HepG2 (cell line): Measurements from ENCODE around the gene ZNF32. TPM values are rescaled to one million over a fixed set of nuclear protein-coding genes. Genes with fewer than 3 reads are reported as not detected.

Experiments used
- ATAC-seq: fragments of 200-7000 bp; cut with Tn5 transposase; 3 replicates; pipeline ENCODE4 v1.9.1; 2020; ENCODE audit warnings: mild to moderate bottlenecking, moderate library complexity
- BruUV-seq: library from RNA; stranded (reverse); fragments of 400-500 nt; replicated peaks from 2 replicates; lab custom pipeline; 2021; lab: Mats Ljungman, UMichigan
- CTCF ChIA-PET: fragments of 300-600 bp; formaldehyde crosslinking; extraction: SDS; loops from one replicate; lab custom pipeline; 2021; ENCODE audit warnings: low total read pairs, inconsistent platforms, low intra/inter-chr PET ratio; lab: Yijun Ruan, JAX
- POLR2A ChIA-PET: fragments of 350-600 bp; sonication (Branson Sonifier 250); formaldehyde crosslinking; loops from one replicate; lab custom pipeline; 2020; ENCODE audit warnings: antibody characterized with exemption, inconsistent platforms; lab: Yijun Ruan, JAX
- DNase-seq: peaks from one replicate; pipeline ENCODE4 v3.0.0-alpha.2; 2015; ENCODE audit warnings: low spot score
- FAIRE-seq: peaks from 3 replicates; lab custom pipeline; 2011; peaks lifted over from hg19 to GRCh38; lab: Jason Lieb, UNC
- H2AFZ ChIP-seq: one replicate; pipeline ENCODE4 v1.6.1; 2011; ENCODE audit warnings: low read length, inconsistent platforms
- H3K27ac ChIP-seq: fragments of 300-600 bp; 3 replicates; pipeline ENCODE4 v1.8.0; 2011; ENCODE audit warnings: mixed run types, mild to moderate bottlenecking, mixed read lengths, low read length, inconsistent platforms; ENCODE audit not compliant: insufficient read depth; ENCODE audit errors: extremely low read length
- H3K27me3 ChIP-seq, 2 experiments: fragments of 200-600 bp in 1 of 2; 2 replicates in 1 of 2; 3 replicates in 1 of 2; pipeline versions ENCODE4 v1.6.0 to v1.8.0; 2011; ENCODE audit warnings: low read length in 2 of 2, mild to moderate bottlenecking in 2 of 2, moderate library complexity in 2 of 2, inconsistent platforms in 1 of 2; ENCODE audit not compliant: insufficient read depth in 2 of 2, control insufficient read depth in 1 of 2
- H3K36me3 ChIP-seq, 2 experiments: fragments of 200-600 bp in 1 of 2; replicated peaks in 1 of 2; 2 replicates in 1 of 2; 3 replicates in 1 of 2; pipeline versions ENCODE4 v1.5.1 to v1.8.0; 2011; ENCODE audit warnings: low read length in 2 of 2, inconsistent platforms in 1 of 2; ENCODE audit not compliant: insufficient read depth in 2 of 2, control insufficient read depth in 1 of 2
- H3K4me1 ChIP-seq: 2 replicates; pipeline ENCODE4 v1.5.1; 2012; ENCODE audit warnings: low read length, inconsistent platforms; ENCODE audit not compliant: insufficient read depth
- H3K4me2 ChIP-seq: 2 replicates; pipeline ENCODE4 v1.6.0; 2011; ENCODE audit warnings: low read depth, low read length, inconsistent platforms
- H3K4me3 ChIP-seq, 3 experiments: fragments of 200-600 bp in 1 of 3; sonication (generic), shearing (Covaris generic) in 1 of 3; replicated peaks in 1 of 3; 2 replicates each; pipeline ENCODE4 v1.5.1; 2011 to 2016; ENCODE audit warnings: low read length in 3 of 3, inconsistent platforms in 2 of 3, low read depth in 2 of 3, mild to moderate bottlenecking in 2 of 3, control low read depth in 1 of 3, mixed read lengths in 1 of 3; ENCODE audit not compliant: insufficient read depth in 1 of 3
- H3K79me2 ChIP-seq: one replicate; pipeline ENCODE4 v1.6.1; 2011; ENCODE audit warnings: low read length, inconsistent platforms; ENCODE audit not compliant: insufficient read depth
- H3K9ac ChIP-seq: 2 replicates; pipeline ENCODE4 v1.6.0; 2011; ENCODE audit warnings: mild to moderate bottlenecking, low read depth, low read length, inconsistent platforms; ENCODE audit not compliant: insufficient read depth
- H3K9me3 ChIP-seq: 2 replicates; pipeline ENCODE4 v1.5.1; 2012; ENCODE audit warnings: mild to moderate bottlenecking, low read length
- H4K20me1 ChIP-seq: 2 replicates; pipeline ENCODE4 v1.6.0; 2011; ENCODE audit warnings: inconsistent platforms, mild to moderate bottlenecking, low read length, moderate library complexity; ENCODE audit not compliant: insufficient read depth
- CEBPB ChIP-seq: IDR thresholded peaks from 2 replicates; pipeline ENCODE4 v1.6.1; 2011; ENCODE audit warnings: low read depth, low read length, improper control_type of control experiment, borderline replicate concordance
- CENPT ChIP-seq: sonication (generic); formaldehyde crosslinking; IDR thresholded peaks from 2 replicates; pipeline ENCODE4 v1.8.0; 2022; ENCODE audit warnings: low read depth, mild to moderate bottlenecking, moderate library complexity, missing genetic modification reagents
- FOXK2 ChIP-seq: fragments of 450-650 bp; IDR thresholded peaks from 2 replicates; pipeline ENCODE4 v1.6.1; 2016
- HHEX ChIP-seq: IDR thresholded peaks from 2 replicates; pipeline ENCODE4 v1.6.1; 2016; ENCODE audit warnings: control low read depth
- HMGA1 ChIP-seq: sonication (generic); formaldehyde crosslinking; conservative IDR thresholded peaks from 2 replicates; pipeline ENCODE4 v1.4.0; 2020; ENCODE audit warnings: missing genetic modification reagents
- NKX3-1 ChIP-seq: sonication (generic); formaldehyde crosslinking; IDR thresholded peaks from 2 replicates; pipeline ENCODE4 v1.5.0; 2020; ENCODE audit warnings: missing genetic modification reagents
- PAWR ChIP-seq: sonication (generic); formaldehyde crosslinking; IDR thresholded peaks from 2 replicates; pipeline ENCODE4 v1.4.0; 2020; ENCODE audit warnings: missing genetic modification reagents, mild to moderate bottlenecking, borderline replicate concordance
- POLR2A ChIP-seq, 2 experiments: IDR thresholded peaks; 2 replicates each; pipeline ENCODE4 v1.6.1; 2011; ENCODE audit warnings: low read depth in 2 of 2, low read length in 2 of 2, mild to moderate bottlenecking in 1 of 2, moderate library complexity in 1 of 2; ENCODE audit not compliant: insufficient read depth in 1 of 2
- PPARG ChIP-seq: conservative IDR thresholded peaks from 2 replicates; pipeline ENCODE4 v1.6.1; 2016; ENCODE audit warnings: missing biosample characterization, missing genetic modification reagents
- SMAD3 ChIP-seq: sonication (generic); formaldehyde crosslinking; IDR thresholded peaks from 2 replicates; pipeline ENCODE4 v1.4.0; 2020; ENCODE audit warnings: missing genetic modification reagents
- SNAPC2 ChIP-seq: sonication (generic); formaldehyde crosslinking; IDR thresholded peaks from 2 replicates; pipeline ENCODE4 v1.8.1; 2022; ENCODE audit warnings: mild to moderate bottlenecking, missing genetic modification reagents
- TOPORS ChIP-seq: sonication (generic); formaldehyde crosslinking; IDR thresholded peaks from 2 replicates; pipeline ENCODE4 v1.8.0; 2023; ENCODE audit warnings: mild to moderate bottlenecking, missing genetic modification reagents
- ZNF136 ChIP-seq: sonication (generic); formaldehyde crosslinking; IDR thresholded peaks from 2 replicates; pipeline ENCODE4 v1.8.1; 2022; ENCODE audit warnings: low read depth, mild to moderate bottlenecking, moderate library complexity, missing genetic modification reagents
- ZNF333 ChIP-seq: sonication (generic); formaldehyde crosslinking; IDR thresholded peaks from 2 replicates; pipeline ENCODE4 v1.4.0; 2020; ENCODE audit warnings: mild to moderate bottlenecking, missing genetic modification reagents, borderline replicate concordance
- ZNF558 ChIP-seq: sonication (generic); formaldehyde crosslinking; IDR thresholded peaks from 2 replicates; pipeline ENCODE4 v1.9.0; 2022; ENCODE audit warnings: mild to moderate bottlenecking, missing genetic modification reagents, borderline replicate concordance
- ZNF577 ChIP-seq: sonication (generic); formaldehyde crosslinking; IDR thresholded peaks from 2 replicates; pipeline ENCODE4 v1.4.0; 2020; ENCODE audit warnings: mild to moderate bottlenecking, low read depth, missing genetic modification reagents, borderline replicate concordance
- WGBS: methylation state at CpG from one replicate; pipeline ENCODE4 v1.1.6; 2017; ENCODE audit warnings: low lambda C conversion rate; 5-methylcytosine and 5-hydroxymethylcytosine counted together
- in situ Hi-C: cut with HindIII; loops from 2 replicates; pipeline ENCODE4 v1.10.0; 2017; ENCODE audit warnings: low pct_unique_long_range_greater_than_20kb; ENCODE audit not compliant: extremely low pct_ligation_motif_present
- intact Hi-C: fragments of 100-400 bp; cut with micrococcal nuclease; formaldehyde crosslinking; loops from one replicate; pipeline ENCODE4 v1.10.0; 2022; ENCODE audit not compliant: unreplicated experiment
- polyA plus RNA-seq, 8 experiments: library from polyadenylated mRNA; depleted of rRNA in 3 of 8; stranded (reverse) in 7 of 8; unstranded in 1 of 8; fragments of >200 nt; fragmentation: Illumina TruSeq in 4 of 8; extraction: Trizol in 4 of 8; gene quantifications; 2 replicates each; pipeline versions ENCODE4 v1.2.1 to v1.2.3, GENCODE V29; 2011 to 2016; ENCODE audit warnings: low read depth in 4 of 8, missing spikeins in 1 of 8, mixed read lengths in 1 of 8; ENCODE audit not compliant: insufficient read depth in 1 of 8
- total RNA-seq, 5 experiments: library from RNA; depleted of rRNA; stranded (reverse); fragments of >200 nt; fragmentation: Illumina TruSeq; extraction: Trizol; gene quantifications; 2 replicates each; pipeline ENCODE4 v1.2.3, GENCODE V29; 2016; ENCODE audit warnings: low read depth in 1 of 5
- TF ChIP-seq, protein P1 (sequence below): sonication (generic); formaldehyde crosslinking; IDR thresholded peaks from 2 replicates; pipeline ENCODE4 v1.5.0; 2020; ENCODE audit warnings: missing genetic modification reagents, mild to moderate bottlenecking, borderline replicate concordance

ZNF32 gene
- total and polyA plus RNA-seq, 2 of the 13 experiments (the other 11 are each of a cell fraction or from before 2014, with no cell fraction given) = 12.5 to 16.9 TPM

- ATAC-seq (no peak), DNase-seq (no peak), FAIRE-seq (no peak)
- ChIA-PET CTCF (no interaction called here), POLR2A (no interaction called here)
- H3K27me3 ChIP-seq = no peaks in the 10 kb centered on the region; a peak in 1 of 5 replicates
- no peak for TF ChIP-seq PPARG (CRISPR knock-in tag)
- TF ChIP-seq POLR2A (IDR thresholded peaks at IDR 0.05; ENCODE audit: insufficient read depth in 1 of 2, low read depth in 2 of 2, low read length in 2 of 2) = no peak
- no peak for TF ChIP-seq TOPORS (CRISPR knock-in tag)
- no peak for TF ChIP-seq SNAPC2
- no peak for TF ChIP-seq HMGA1 (CRISPR knock-in tag)
- TF ChIP-seq NKX3-1 (CRISPR knock-in tag) = no peak
- no peak for TF ChIP-seq FOXK2
- TF ChIP-seq SMAD3 = no peak
- TF ChIP-seq ZNF558 (CRISPR knock-in tag) = no peak
- TF ChIP-seq ZNF333 (CRISPR knock-in tag) = no peak
- TF ChIP-seq HHEX = no peak
- TF ChIP-seq CEBPB = no peak
- no peak for TF ChIP-seq ZNF577 (CRISPR knock-in tag)
- no peak for TF ChIP-seq PAWR (CRISPR knock-in tag)
- TF ChIP-seq ZNF136 = no peak
- TF ChIP-seq, protein P1, sequence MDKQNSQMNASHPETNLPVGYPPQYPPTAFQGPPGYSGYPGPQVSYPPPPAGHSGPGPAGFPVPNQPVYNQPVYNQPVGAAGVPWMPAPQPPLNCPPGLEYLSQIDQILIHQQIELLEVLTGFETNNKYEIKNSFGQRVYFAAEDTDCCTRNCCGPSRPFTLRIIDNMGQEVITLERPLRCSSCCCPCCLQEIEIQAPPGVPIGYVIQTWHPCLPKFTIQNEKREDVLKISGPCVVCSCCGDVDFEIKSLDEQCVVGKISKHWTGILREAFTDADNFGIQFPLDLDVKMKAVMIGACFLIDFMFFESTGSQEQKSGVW (CRISPR knock-in tag) = no peak
- no peak for TF ChIP-seq CENPT
- no peaks in the 10 kb centered on the region for H3K9me3 ChIP-seq
- intact Hi-C loops = no loop called here
- no peak overlapping the region for H3K4me2 ChIP-seq
- no peak overlapping the region for H3K27ac ChIP-seq
- 78% methylated on average over 8 of the region's 8 CpGs for WGBS
- no TSS peak for BruUV-seq
- H2AFZ ChIP-seq = no peak overlapping the region
- H4K20me1 ChIP-seq = no peaks in the 10 kb centered on the region
- H3K4me3 ChIP-seq = no peak overlapping the region
- in situ Hi-C loops = no loop called here
- no peak overlapping the region for H3K9ac ChIP-seq
- 0 out of 5 replicates have a peak, but pooled peaks cover 0 to 4% of the 10 kb centered on the region in 2 experiments for H3K36me3 ChIP-seq
- no peaks in the 10 kb centered on the region for H3K79me2 ChIP-seq
- peaks cover 12% of the 10 kb centered on the region for H3K4me1 ChIP-seq
Measured at GRCh38 chr10:43644252-43644651, 4.4 kb downstream of the ZNF32 start.
